Esophagus squamous epithelium (tissue), 4 donors: ENCODE results near the gene GPR26.
"Not testable (repeated sequence)": the region's sequence is repeated elsewhere in the genome, so short reads cannot be mapped to it uniquely, and the experiment has no call there.

ENCODE experiments used
- POLR2A ChIP-seq, 4 donors: fragments of 450-650 bp; IDR thresholded peaks; one replicate each; pipeline ENCODE4 v1.6.1; 2017; ENCODE audit warnings: antibody characterized with exemption in 4 of 4, mild to moderate bottlenecking in 4 of 4, moderate library complexity in 3 of 4
- TF ChIP-seq, protein P1 (sequence below), 6 experiments: fragments of 450-650 bp in 4 of 6; fragments of 200-600 bp in 2 of 6; sonication (generic) in 2 of 6; IDR thresholded peaks; one replicate each; pipeline ENCODE4 v1.5.1; 2016 to 2019; ENCODE audit warnings: antibody characterized with exemption in 6 of 6, mild to moderate bottlenecking in 4 of 6, moderate library complexity in 4 of 6

DNA sequence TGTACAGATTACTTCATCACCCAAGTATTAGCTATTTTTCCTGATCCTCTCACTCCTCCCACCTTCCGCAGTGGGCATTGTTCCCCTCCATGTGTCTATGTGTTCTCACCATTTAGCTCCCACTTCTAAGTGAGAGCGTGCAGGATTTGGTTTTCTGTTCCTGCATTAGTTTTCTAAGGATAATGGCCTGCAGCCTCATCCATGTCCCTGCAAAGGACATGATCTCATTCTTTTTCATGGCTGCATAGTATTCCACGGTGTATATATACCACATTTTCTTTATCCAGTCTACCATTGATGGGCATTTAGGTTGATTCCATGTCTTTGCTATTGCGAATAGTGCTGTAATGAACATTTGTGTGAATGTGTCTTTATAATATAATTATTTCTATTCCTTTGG, 70.8 kb downstream of the GPR26 start:
- TF ChIP-seq, protein P1, sequence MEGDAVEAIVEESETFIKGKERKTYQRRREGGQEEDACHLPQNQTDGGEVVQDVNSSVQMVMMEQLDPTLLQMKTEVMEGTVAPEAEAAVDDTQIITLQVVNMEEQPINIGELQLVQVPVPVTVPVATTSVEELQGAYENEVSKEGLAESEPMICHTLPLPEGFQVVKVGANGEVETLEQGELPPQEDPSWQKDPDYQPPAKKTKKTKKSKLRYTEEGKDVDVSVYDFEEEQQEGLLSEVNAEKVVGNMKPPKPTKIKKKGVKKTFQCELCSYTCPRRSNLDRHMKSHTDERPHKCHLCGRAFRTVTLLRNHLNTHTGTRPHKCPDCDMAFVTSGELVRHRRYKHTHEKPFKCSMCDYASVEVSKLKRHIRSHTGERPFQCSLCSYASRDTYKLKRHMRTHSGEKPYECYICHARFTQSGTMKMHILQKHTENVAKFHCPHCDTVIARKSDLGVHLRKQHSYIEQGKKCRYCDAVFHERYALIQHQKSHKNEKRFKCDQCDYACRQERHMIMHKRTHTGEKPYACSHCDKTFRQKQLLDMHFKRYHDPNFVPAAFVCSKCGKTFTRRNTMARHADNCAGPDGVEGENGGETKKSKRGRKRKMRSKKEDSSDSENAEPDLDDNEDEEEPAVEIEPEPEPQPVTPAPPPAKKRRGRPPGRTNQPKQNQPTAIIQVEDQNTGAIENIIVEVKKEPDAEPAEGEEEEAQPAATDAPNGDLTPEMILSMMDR (IDR thresholded peaks at IDR 0.05), result not testable (repeated sequence)
- TF ChIP-seq POLR2A (IDR thresholded peaks at IDR 0.05), result not testable (repeated sequence)
